Measurements from ENCODE around the gene FOXP1.

GRCh38 chr3:70996082-70996481 lies 587.4 kb downstream of the FOXP1 start:
- TF ChIP-seq CTCF (IDR thresholded peaks at IDR 0.05) (no peak), POLR2A (IDR thresholded peaks at IDR 0.05) (no peak)
